Caco-2 (cell line): ENCODE data around the gene NKX1-1. TPM values are rescaled to one million over a fixed set of nuclear protein-coding genes. Genes with fewer than 3 reads are reported as not detected.
A peak's percentile ranks its signal among the peaks of the same experiment; 100 is the strongest.

Experiments
- BruUV-seq: library from RNA; stranded (reverse); fragments of 400-500 nt; replicated peaks from 2 replicates; lab custom pipeline; 2021; lab: Mats Ljungman, UMichigan
- CTCF ChIA-PET: fragments of 300-600 bp; sonication (Branson Sonifier 250); formaldehyde crosslinking; loops from one replicate; lab custom pipeline; 2022; ENCODE audit warnings: antibody characterized with exemption; lab: Charles Lee
- POLR2A ChIA-PET: fragments of 300-600 bp; sonication (Branson Sonifier 250); formaldehyde crosslinking; loops from one replicate; lab custom pipeline; 2022; ENCODE audit warnings: antibody characterized with exemption; lab: Charles Lee
- DNase-seq, 2 experiments: peaks; one replicate each; pipeline versions ENCODE4 v3.0.0 to v3.0.0-alpha.2; 2020 to 2022
- H3K27me3 ChIP-seq: replicated peaks from 2 replicates; pipeline ENCODE4 v1.6.0; 2011; ENCODE audit warnings: low read length; ENCODE audit not compliant: control insufficient read depth, insufficient read depth
- H3K36me3 ChIP-seq: 2 replicates; pipeline ENCODE4 v1.5.1; 2011; ENCODE audit warnings: low read length; ENCODE audit not compliant: control insufficient read depth, insufficient read depth
- H3K4me1 ChIP-seq: fragments of 250-450 bp; sonication (Bioruptor Pico); 2 replicates; pipeline ENCODE4 v1.5.1; 2020; ENCODE audit warnings: mild to moderate bottlenecking
- H3K4me3 ChIP-seq: 2 replicates; pipeline ENCODE4 v1.5.1; 2011; ENCODE audit warnings: low read depth, mild to moderate bottlenecking, control low read depth, low read length
- H3K9me3 ChIP-seq: fragments of 250-450 bp; sonication (Bioruptor Pico); 2 replicates; pipeline ENCODE4 v1.5.1; 2020; ENCODE audit warnings: mild to moderate bottlenecking, moderate library complexity
- H3K27ac Mint-ChIP-seq: one replicate; pipeline ENCODE4 v1.8.0; 2022; ENCODE audit warnings: mixed read lengths; ENCODE audit not compliant: unreplicated experiment
- H3K27me3 Mint-ChIP-seq: one replicate; pipeline ENCODE4 v1.8.0; 2022; ENCODE audit warnings: mixed read lengths; ENCODE audit not compliant: insufficient read depth, unreplicated experiment
- H3K36me3 Mint-ChIP-seq: one replicate; pipeline ENCODE4 v1.8.0; 2022; ENCODE audit warnings: mild to moderate bottlenecking, mixed read lengths; ENCODE audit not compliant: insufficient read depth, unreplicated experiment
- H3K4me1 Mint-ChIP-seq: one replicate; pipeline ENCODE4 v1.8.0; 2022; ENCODE audit warnings: low read depth, mixed read lengths; ENCODE audit not compliant: unreplicated experiment
- H3K4me3 Mint-ChIP-seq: one replicate; pipeline ENCODE4 v1.8.0; 2022; ENCODE audit warnings: mild to moderate bottlenecking, moderate library complexity, mixed read lengths; ENCODE audit not compliant: unreplicated experiment
- H3K9me3 Mint-ChIP-seq: one replicate; pipeline ENCODE4 v1.8.0; 2022; ENCODE audit warnings: mixed read lengths; ENCODE audit not compliant: unreplicated experiment
- CTCF ChIP-seq, 2 experiments: fragments of 200-600 bp in 1 of 2; IDR thresholded peaks; 1 replicate in 1 of 2; 2 replicates in 1 of 2; pipeline versions ENCODE4 v1.5.1 to v1.8.0; 2011 to 2022; ENCODE audit warnings: antibody characterized with exemption in 1 of 2, control low read depth in 1 of 2, inconsistent platforms in 1 of 2, low read depth in 1 of 2, low read length in 1 of 2, mild to moderate bottlenecking in 1 of 2, moderate library complexity in 1 of 2; ENCODE audit not compliant: insufficient read depth in 1 of 2, severe bottlenecking in 1 of 2, unreplicated experiment in 1 of 2
- intact Hi-C: fragments of 100-400 bp; cut with micrococcal nuclease; formaldehyde crosslinking; loops from one replicate; pipeline ENCODE4 v1.10.0; 2022; ENCODE audit not compliant: unreplicated experiment
- total RNA-seq: library from RNA; stranded (reverse); gene quantifications from 2 replicates; pipeline ENCODE4 v1.2.3, GENCODE V29; 2022

NKX1-1 gene
- total RNA-seq, 1 experiment from 2014 or later, result not detected

GRCh38 chr4:1369091-1369450 lies 37.2 kb downstream of the NKX1-1 start:
- Mint-ChIP-seq H3K9me3 (no peaks in the 10 kb centered on the region), H3K27me3 (no peaks in the 10 kb centered on the region), H3K4me3 (no peak overlapping the region), H3K36me3 (peaks cover 31% of the 10 kb centered on the region), H3K4me1 (peaks cover 5% of the 10 kb centered on the region), H3K27ac (no peak overlapping the region)
- Histone ChIP-seq H3K9me3 (no peaks in the 10 kb centered on the region), H3K4me3 (no peak overlapping the region), H3K27me3 (no peaks in the 10 kb centered on the region), H3K4me1 (no peaks in the 10 kb centered on the region), H3K36me3 (no peaks in the 10 kb centered on the region)
- ChIA-PET POLR2A (no interaction called here), CTCF (no interaction called here)
- no TSS peak for BruUV-seq
- peak in 1 of 2 experiments; percentile 35 for DNase-seq
- TF ChIP-seq CTCF (IDR thresholded peaks at IDR 0.05; ENCODE audit: insufficient read depth in 1 of 2, low read depth in 1 of 2, low read length in 1 of 2, severe bottlenecking in 1 of 2, unreplicated experiment in 1 of 2), result no peak
- intact Hi-C loops, result no loop called here

- CTCF ChIA-PET, result no interaction called here
- H3K9me3 ChIP-seq, result no peaks in the 10 kb centered on the region
- Mint-ChIP-seq H3K36me3 (peaks cover 32% of the 10 kb centered on the region), H3K27ac (no peak overlapping the region), H3K27me3 (no peaks in the 10 kb centered on the region), H3K4me3 (no peak overlapping the region), H3K4me1 (peaks cover 5% of the 10 kb centered on the region), H3K9me3 (no peaks in the 10 kb centered on the region)
- DNase-seq, result peak in 1 of 2 experiments; percentile 25
- intact Hi-C loops, result no loop called here
- no peaks in the 10 kb centered on the region for H3K27me3 ChIP-seq
- H3K36me3 ChIP-seq, result no peaks in the 10 kb centered on the region
- no peak overlapping the region for H3K4me3 ChIP-seq
- POLR2A ChIA-PET, result no interaction called here
- no TSS peak for BruUV-seq
- H3K4me1 ChIP-seq, result no peaks in the 10 kb centered on the region
- TF ChIP-seq CTCF (IDR thresholded peaks at IDR 0.05; ENCODE audit: insufficient read depth in 1 of 2, low read depth in 1 of 2, low read length in 1 of 2, severe bottlenecking in 1 of 2, unreplicated experiment in 1 of 2), result no peak
Measured at GRCh38 chr4:1368421-1369090, 37.7 kb downstream of the NKX1-1 start.

- Mint-ChIP-seq H3K27ac (no peak overlapping the region), H3K36me3 (peaks cover 36% of the 10 kb centered on the region), H3K4me1 (peaks cover 5% of the 10 kb centered on the region), H3K4me3 (no peak overlapping the region), H3K9me3 (no peaks in the 10 kb centered on the region), H3K27me3 (no peaks in the 10 kb centered on the region)
- H3K4me3 ChIP-seq, result no peak overlapping the region
- CTCF ChIA-PET, result no interaction called here
- no peaks in the 10 kb centered on the region for H3K36me3 ChIP-seq
- intact Hi-C loops, result no loop called here
- no peaks in the 10 kb centered on the region for H3K27me3 ChIP-seq
- H3K4me1 ChIP-seq, result no peaks in the 10 kb centered on the region
- POLR2A ChIA-PET, result no interaction called here
- no peak for TF ChIP-seq CTCF (IDR thresholded peaks at IDR 0.05; ENCODE audit: insufficient read depth in 1 of 2, low read depth in 1 of 2, low read length in 1 of 2, severe bottlenecking in 1 of 2, unreplicated experiment in 1 of 2)
- no TSS peak for BruUV-seq
- DNase-seq, result no peak
- H3K9me3 ChIP-seq, result no peaks in the 10 kb centered on the region
Measured at GRCh38 chr4:1367936-1368289, 38.3 kb downstream of the NKX1-1 start.
